Middle frontal gyrus (tissue), 1 donor: ENCODE data around the gene ABCG8.
"Not testable (repeated sequence)": the region's sequence is repeated elsewhere in the genome, so short reads cannot be mapped to it uniquely, and the experiment has no call there.

ENCODE experiments used
- DNase-seq: peaks from one replicate; pipeline ENCODE4 v3.0.0-alpha.2; 2015; ENCODE audit warnings: low spot score; ENCODE audit errors: extremely low spot score

Gene ABCG8

DNA sequence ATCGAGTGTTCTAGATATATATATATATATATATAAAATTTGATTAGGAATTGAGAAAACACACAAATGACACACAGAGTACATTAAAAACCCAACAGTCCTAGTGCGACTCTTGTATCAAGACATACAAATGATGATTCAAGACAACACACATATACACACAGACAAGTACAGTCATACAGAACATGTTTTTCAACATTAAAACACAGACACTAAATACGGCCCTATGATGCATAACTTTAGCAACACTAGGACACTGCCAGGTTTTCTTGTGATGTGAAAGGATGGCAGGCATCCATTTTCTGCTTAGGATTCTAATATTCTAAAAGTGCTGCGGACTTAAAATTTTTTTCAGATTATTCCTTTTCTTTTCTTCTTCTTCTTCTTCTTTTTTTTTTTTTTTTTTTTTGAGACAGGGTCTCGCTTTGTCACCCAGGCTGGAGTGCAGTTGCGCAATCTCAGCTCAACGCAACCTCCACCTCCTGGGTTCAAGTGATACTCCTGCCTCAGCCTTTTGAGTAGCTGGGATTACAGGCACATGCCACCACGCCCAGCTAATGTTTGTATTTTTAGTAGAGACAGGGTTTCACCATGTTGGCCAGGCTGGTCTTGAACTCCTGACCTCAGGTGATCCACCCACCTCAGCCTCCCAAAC, 72.5 kb downstream of the ABCG8 start:
- not testable (repeated sequence) for DNase-seq

DNA sequence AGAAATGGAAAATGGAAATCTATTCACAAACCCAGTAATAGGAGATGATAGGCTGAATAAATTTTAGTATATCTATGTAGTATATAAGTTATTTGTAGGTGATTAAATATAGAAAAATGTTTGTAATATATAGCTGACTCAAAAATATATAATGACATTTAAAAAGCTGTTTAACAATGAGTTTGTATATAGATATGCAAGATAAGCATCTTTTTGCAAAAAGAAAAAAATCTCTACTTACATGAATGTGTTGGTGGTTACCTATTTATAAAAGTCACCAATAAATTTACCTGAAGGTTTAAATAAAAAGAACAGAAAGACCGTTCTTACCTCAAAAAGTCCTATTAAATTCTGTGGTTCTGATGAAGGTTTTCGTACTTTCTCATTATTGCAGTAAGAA, 85.7 kb downstream of the ABCG8 start:
- no peak for DNase-seq

DNA sequence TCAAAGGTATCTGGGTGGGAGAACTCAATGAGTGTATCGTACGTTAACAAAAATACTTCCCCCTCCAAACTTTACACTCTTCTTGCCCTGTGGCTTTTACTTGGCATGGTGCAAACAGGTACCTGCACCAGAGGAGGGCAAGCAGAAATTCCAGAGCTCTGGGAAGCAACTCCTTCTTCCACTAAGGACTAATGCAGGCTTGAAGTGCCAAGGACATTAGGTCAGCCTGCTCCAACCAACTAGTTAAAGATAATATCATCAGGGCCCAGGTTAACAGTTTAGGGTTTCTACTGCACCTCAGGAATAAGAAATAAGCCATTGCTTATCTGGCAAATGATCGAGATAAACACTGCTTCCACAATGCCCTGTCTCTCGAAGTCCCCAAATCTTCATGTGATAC, 86.7 kb downstream of the ABCG8 start:
- no peak for DNase-seq

DNA sequence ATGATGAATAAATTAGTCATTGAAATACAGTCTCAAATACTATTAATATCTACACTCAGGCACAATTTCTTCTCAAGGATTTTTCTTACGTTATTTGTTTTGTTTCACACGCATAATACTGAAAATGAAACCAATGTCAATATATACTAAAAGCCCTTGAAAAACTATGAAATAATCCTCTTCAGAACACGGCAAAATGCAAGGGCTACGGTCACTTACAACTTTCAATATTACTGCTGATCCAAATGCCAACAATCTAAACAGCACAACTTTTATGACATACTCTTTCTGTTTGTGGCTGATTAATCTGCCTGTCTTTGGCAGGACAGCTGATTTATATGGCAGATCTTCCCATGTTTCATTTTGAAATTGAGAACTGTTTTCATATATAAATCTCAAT, 88.7 kb downstream of the ABCG8 start:
- no peak for DNase-seq

DNA sequence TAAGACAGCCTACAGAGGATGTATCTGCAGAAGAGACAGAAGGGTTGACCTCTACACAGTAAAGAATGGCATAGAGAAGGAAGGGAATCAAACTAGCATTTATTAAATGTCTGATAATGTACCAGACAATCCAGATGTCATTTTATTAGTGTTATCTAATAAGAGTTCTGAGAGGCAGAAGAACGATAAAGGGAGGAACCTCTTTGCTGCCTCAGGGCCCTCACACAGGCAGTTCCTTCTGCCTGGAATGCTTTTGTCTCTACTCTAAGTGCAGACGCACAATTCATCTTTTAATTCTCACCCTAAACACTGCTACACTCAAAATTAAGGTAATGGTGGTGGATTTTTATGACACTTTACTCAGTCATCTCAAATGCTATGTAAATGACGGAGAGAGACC, 92.5 kb downstream of the ABCG8 start:
- no peak for DNase-seq
